GM23338 (cell line): ENCODE data around the gene TRPM3. TPM values are rescaled to one million over a fixed set of nuclear protein-coding genes. Genes with fewer than 3 reads are reported as not detected.

Experiments used
- ATAC-seq: fragments of 200-7000 bp; cut with Tn5 transposase; 3 replicates; pipeline ENCODE4 v1.9.1; 2020
- DNase-seq: peaks from one replicate; pipeline ENCODE4 v3.0.0-alpha.2; 2015; ENCODE audit warnings: low spot score
- H2AFZ ChIP-seq: fragments of 200-600 bp; sonication (generic); 2 replicates; pipeline ENCODE4 v1.8.0; 2016; ENCODE audit warnings: antibody characterized with exemption, mild to moderate bottlenecking, moderate library complexity
- H3F3A ChIP-seq: fragments of 200-600 bp; sonication (generic); replicated peaks from 2 replicates; pipeline ENCODE4 v1.8.0; 2017; ENCODE audit warnings: antibody characterized with exemption, mixed run types, low read depth
- H3K27ac ChIP-seq: fragments of 200-600 bp; sonication (generic); 2 replicates; pipeline ENCODE4 v1.6.1; 2016; ENCODE audit warnings: low read depth
- H3K27me3 ChIP-seq: fragments of 200-600 bp; sonication (generic); 2 replicates; pipeline ENCODE4 v1.8.0; 2016; ENCODE audit warnings: mild to moderate bottlenecking, mixed run types, moderate library complexity; ENCODE audit not compliant: insufficient read depth
- H3K36me3 ChIP-seq: fragments of 200-600 bp; sonication (generic); 2 replicates; pipeline ENCODE4 v1.8.0; 2016; ENCODE audit warnings: mild to moderate bottlenecking; ENCODE audit not compliant: insufficient read depth
- H3K4me1 ChIP-seq: fragments of 200-600 bp; sonication (generic); 2 replicates; pipeline ENCODE4 v1.8.0; 2016; ENCODE audit warnings: mild to moderate bottlenecking, moderate library complexity; ENCODE audit not compliant: insufficient read depth
- H3K4me2 ChIP-seq: fragments of 200-600 bp; sonication (generic); 2 replicates; pipeline ENCODE4 v1.7.1; 2017; ENCODE audit warnings: mixed run types
- H3K4me3 ChIP-seq: fragments of 200-600 bp; sonication (generic); 2 replicates; pipeline ENCODE4 v1.6.1; 2016; ENCODE audit warnings: mixed run types
- H3K79me2 ChIP-seq: fragments of 200-600 bp; sonication (generic); replicated peaks from 2 replicates; pipeline ENCODE4 v1.8.0; 2017; ENCODE audit warnings: mild to moderate bottlenecking; ENCODE audit not compliant: insufficient read depth
- H3K9me2 ChIP-seq: fragments of 200-600 bp; sonication (generic); 2 replicates; pipeline ENCODE4 v1.8.0; 2017; ENCODE audit not compliant: insufficient read depth
- H4K20me1 ChIP-seq: fragments of 200-600 bp; sonication (generic); replicated peaks from 2 replicates; pipeline ENCODE4 v1.8.0; 2017; ENCODE audit warnings: mild to moderate bottlenecking; ENCODE audit not compliant: insufficient read depth
- H3K27ac Mint-ChIP-seq: 2 replicates; pipeline ENCODE4 v1.8.0; 2020; ENCODE audit warnings: inconsistent platforms, mild to moderate bottlenecking, moderate library complexity, mixed read lengths
- H3K27me3 Mint-ChIP-seq: 3 replicates; pipeline ENCODE4 v1.8.0; 2022; ENCODE audit warnings: low read depth, mild to moderate bottlenecking, moderate library complexity, mixed read lengths, inconsistent platforms; ENCODE audit not compliant: insufficient read depth, poor library complexity
- H3K36me3 Mint-ChIP-seq: 3 replicates; pipeline ENCODE4 v1.8.0; 2021; ENCODE audit warnings: low read depth, mild to moderate bottlenecking, inconsistent platforms, moderate library complexity, mixed read lengths
- H3K4me1 Mint-ChIP-seq: 3 replicates; pipeline ENCODE4 v1.8.0; 2020; ENCODE audit warnings: mild to moderate bottlenecking, inconsistent platforms, mixed read lengths
- H3K4me3 Mint-ChIP-seq: 3 replicates; pipeline ENCODE4 v1.8.0; 2021; ENCODE audit warnings: moderate library complexity, mild to moderate bottlenecking, inconsistent platforms, mixed read lengths
- H3K9me3 Mint-ChIP-seq: 3 replicates; pipeline ENCODE4 v1.8.0; 2020; ENCODE audit warnings: moderate library complexity, mild to moderate bottlenecking, inconsistent platforms, mixed read lengths
- CREB1 ChIP-seq: fragments of 250-450 bp; sonication (Bioruptor Pico); IDR thresholded peaks from 2 replicates; pipeline ENCODE4 v1.5.0; 2020; ENCODE audit warnings: low read depth, mild to moderate bottlenecking, moderate library complexity
- CTCF ChIP-seq, 2 experiments: fragments of 200-600 bp in 1 of 2; sonication (generic) in 1 of 2; conservative IDR thresholded peaks; 2 replicates each; pipeline versions ENCODE4 v1.5.1 to v1.6.1; 2016 to 2017; ENCODE audit warnings: antibody characterized with exemption in 2 of 2, low read depth in 2 of 2, mild to moderate bottlenecking in 2 of 2, moderate library complexity in 1 of 2
- ETS1 ChIP-seq: IDR thresholded peaks from 2 replicates; pipeline ENCODE4 v1.6.1; 2016; ENCODE audit warnings: antibody characterized with exemption
- EZH2 ChIP-seq: fragments of 200-600 bp; sonication (generic); IDR thresholded peaks from one replicate; pipeline ENCODE4 v1.8.0; 2017; ENCODE audit warnings: antibody characterized with exemption, mild to moderate bottlenecking, low read depth; ENCODE audit not compliant: unreplicated experiment
- EZH2phosphoT487 ChIP-seq: fragments of 200-600 bp; sonication (generic); IDR thresholded peaks from one replicate; pipeline ENCODE4 v1.8.1; 2018; ENCODE audit warnings: antibody characterized with exemption; ENCODE audit not compliant: unreplicated experiment
- JUNB ChIP-seq: IDR thresholded peaks from one replicate; pipeline ENCODE4 v1.6.1; 2016; ENCODE audit warnings: antibody characterized with exemption; ENCODE audit not compliant: unreplicated experiment
- NANOG ChIP-seq: IDR thresholded peaks from 2 replicates; pipeline ENCODE4 v1.6.1; 2016; ENCODE audit warnings: antibody characterized with exemption, borderline replicate concordance
- POLR2AphosphoS5 ChIP-seq: IDR thresholded peaks from 2 replicates; pipeline ENCODE4 v1.6.1; 2016; ENCODE audit warnings: antibody characterized with exemption, low read depth
- REST ChIP-seq: IDR thresholded peaks from one replicate; pipeline ENCODE4 v1.6.1; 2018; ENCODE audit warnings: antibody characterized with exemption; ENCODE audit not compliant: unreplicated experiment
- STAT1 ChIP-seq: IDR thresholded peaks from one replicate; pipeline ENCODE4 v1.6.1; 2016; ENCODE audit warnings: antibody characterized with exemption; ENCODE audit not compliant: unreplicated experiment
- ZNF114 ChIP-seq: fragments of 250-450 bp; sonication (Bioruptor Pico); IDR thresholded peaks from 2 replicates; pipeline ENCODE4 v1.5.0; 2020; ENCODE audit warnings: mild to moderate bottlenecking, moderate library complexity
- ZNF331 ChIP-seq: fragments of 250-450 bp; sonication (Bioruptor Pico); IDR thresholded peaks from 2 replicates; pipeline ENCODE4 v1.5.0; 2020; ENCODE audit warnings: low read depth, mild to moderate bottlenecking, moderate library complexity
- ZNF462 ChIP-seq: fragments of 250-450 bp; sonication (Bioruptor Pico); IDR thresholded peaks from 2 replicates; pipeline ENCODE4 v1.5.0; 2020; ENCODE audit warnings: mild to moderate bottlenecking, moderate library complexity
- polyA plus RNA-seq: library from polyadenylated mRNA; unstranded; fragments of >200 nt; fragmentation: Nextera tagmentation; extraction: Ambion mirVana; gene quantifications from 2 replicates; pipeline ENCODE4 v1.2.1, GENCODE V29; 2016
- total RNA-seq: library from RNA; depleted of rRNA; stranded (reverse); fragments of >200 nt; shearing (Covaris generic); gene quantifications from 2 replicates; pipeline ENCODE4 v1.2.3, GENCODE V29; 2014

The TRPM3 gene
- total and polyA plus RNA-seq, 2 experiments from 2014 or later = 2.8 to 8.2 TPM

GRCh38 chr9:70494221-70494620 is 627.2 kb downstream of the TRPM3 start:
- Histone ChIP-seq H3K4me1 (no peaks in the 10 kb centered on the region), H3K9me2 (peaks cover 5% of the 10 kb centered on the region; the same call in 1 of the 2 replicates), H3K27me3 (no peaks in the 10 kb centered on the region), H3K27ac (no peak overlapping the region), H3K79me2 (no peaks in the 10 kb centered on the region), H2AFZ (no peak overlapping the region), H4K20me1 (no peaks in the 10 kb centered on the region), H3F3A (no peaks in the 10 kb centered on the region), H3K36me3 (no peaks in the 10 kb centered on the region), H3K4me3 (no peak overlapping the region), H3K4me2 (no peak overlapping the region)
- no peaks in the 10 kb centered on the region; the same call in 2 of the 3 replicates for H3K9me3 Mint-ChIP-seq
- H3K4me1 Mint-ChIP-seq = peaks cover 5% of the 10 kb centered on the region
- H3K27ac Mint-ChIP-seq = no peak overlapping the region
- H3K4me3 Mint-ChIP-seq = no peak overlapping the region
- H3K27me3 Mint-ChIP-seq = peaks cover 2% of the 10 kb centered on the region
- no peak for TF ChIP-seq CTCF (conservative IDR thresholded peaks at IDR 0.05; ENCODE audit: low read depth in 2 of 2)
- no peak for TF ChIP-seq EZH2phosphoT487
- TF ChIP-seq JUNB = no peak
- TF ChIP-seq REST = no peak
- no peak for TF ChIP-seq EZH2
- TF ChIP-seq NANOG = no peak
- TF ChIP-seq POLR2AphosphoS5 = no peak
- no peak for TF ChIP-seq STAT1
- TF ChIP-seq ETS1 = no peak
- TF ChIP-seq ZNF114 (CRISPR knock-in tag) = no peak
- TF ChIP-seq CREB1 (CRISPR knock-in tag) = no peak
- TF ChIP-seq ZNF462 (CRISPR knock-in tag) = no peak
- no peak for TF ChIP-seq ZNF331 (CRISPR knock-in tag)
- ATAC-seq (no peak), DNase-seq (no peak)
- no peaks in the 10 kb centered on the region; the same call in 2 of the 3 replicates for H3K36me3 Mint-ChIP-seq
